ENCODE results near the gene IL11. TPM values are rescaled to one million over a fixed set of nuclear protein-coding genes. Genes with fewer than 3 reads are reported as not detected.

IL11 gene
- total RNA-seq, 4 donors from 2014 or later: 0.67 TPM; not detected in 3

GRCh38 chr19:55390461-55390880 is 20.2 kb upstream of the IL11 start:
- Histone ChIP-seq H3K4me3 (no peak overlapping the region), H3K27me3 (no peaks in the 10 kb centered on the region), H3K4me1 (peaks cover 0 to 63% (median 28%) of the 10 kb centered on the region in 3 donors), H3K27ac (peak overlapping the region in 1 of 4 donors; percentile 4), H3K36me3 (peaks cover 0 to 52% of the 10 kb centered on the region in 2 donors), H3K9me3 (no peaks in the 10 kb centered on the region)
- WGBS, 2 donors (ENCODE audit: low coverage in 1 of 2): 53 to 86% methylated on average over 1 to 2 of the region's 7 CpGs
- ATAC-seq: no peak
- no peak for TF ChIP-seq POLR2AphosphoS5 (IDR thresholded peaks at IDR 0.05)
- no peak for TF ChIP-seq POLR2A (IDR thresholded peaks at IDR 0.05)
- no peak for TF ChIP-seq EP300 (IDR thresholded peaks at IDR 0.05)
- no peak for TF ChIP-seq CTCF (IDR thresholded peaks at IDR 0.05)

- ATAC-seq: no peak
- WGBS, 2 donors (ENCODE audit: low coverage in 1 of 2): 57 to 70% methylated on average over 6 to 7 of the region's 21 CpGs
- H3K4me1 ChIP-seq: peaks cover 0 to 68% (median 33%) of the 10 kb centered on the region in 3 donors
- H3K27ac ChIP-seq: peak overlapping the region in 1 of 4 donors; percentile 24
- H3K36me3 ChIP-seq: peaks cover 0 to 52% of the 10 kb centered on the region in 2 donors
- H3K4me3 ChIP-seq: no peak overlapping the region
- no peaks in the 10 kb centered on the region for H3K9me3 ChIP-seq
- H3K27me3 ChIP-seq: no peaks in the 10 kb centered on the region
- no peak for TF ChIP-seq EP300 (IDR thresholded peaks at IDR 0.05)
- no peak for TF ChIP-seq POLR2AphosphoS5 (IDR thresholded peaks at IDR 0.05)
- TF ChIP-seq CTCF (IDR thresholded peaks at IDR 0.05): no peak
- TF ChIP-seq POLR2A (IDR thresholded peaks at IDR 0.05): no peak
These were observed 19.4 kb upstream of the IL11 start for GRCh38 chr19:55389386-55390317.

- no peak for TF ChIP-seq CTCF (IDR thresholded peaks at IDR 0.05)
- TF ChIP-seq POLR2AphosphoS5 (IDR thresholded peaks at IDR 0.05): no peak
- TF ChIP-seq POLR2A (IDR thresholded peaks at IDR 0.05): no peak
- no peak for TF ChIP-seq EP300 (IDR thresholded peaks at IDR 0.05)
- H3K27me3 ChIP-seq: no peaks in the 10 kb centered on the region
- H3K36me3 ChIP-seq: peaks cover 0 to 52% of the 10 kb centered on the region in 2 donors
- WGBS, 2 donors (ENCODE audit: low coverage in 1 of 2): no CpG with 5 or more reads among the region's 24 CpGs
- H3K4me3 ChIP-seq: peak overlapping the region in 1 of 2 donors; percentile 79
- H3K9me3 ChIP-seq: no peaks in the 10 kb centered on the region
- H3K27ac ChIP-seq: peak overlapping the region in 1 of 4 donors; percentile 92
- ATAC-seq: no peak
- H3K4me1 ChIP-seq: peaks cover 0 to 81% (median 44%) of the 10 kb centered on the region in 3 donors
These were observed 17.7 kb upstream of the IL11 start for GRCh38 chr19:55387736-55388497.

GRCh38 chr19:55386493-55386971 is 16.3 kb upstream of the IL11 start:
- Histone ChIP-seq H3K4me1 (peaks cover 0 to 74% (median 44%) of the 10 kb centered on the region in 3 donors), H3K27me3 (no peaks in the 10 kb centered on the region), H3K4me3 (peak overlapping the region; percentile 76 to 79), H3K36me3 (peaks cover 0 to 44% of the 10 kb centered on the region in 2 donors), H3K27ac (peak overlapping the region; percentile 65 to 98 (median 92)), H3K9me3 (no peaks in the 10 kb centered on the region)
- no peak for ATAC-seq
- WGBS, 2 donors (ENCODE audit: low coverage in 1 of 2): no CpG with 5 or more reads among the region's 33 CpGs
- no peak for TF ChIP-seq CTCF (IDR thresholded peaks at IDR 0.05)
- TF ChIP-seq POLR2AphosphoS5 (IDR thresholded peaks at IDR 0.05): no peak
- no peak for TF ChIP-seq POLR2A (IDR thresholded peaks at IDR 0.05)
- TF ChIP-seq EP300 (IDR thresholded peaks at IDR 0.05): no peak

All from gastroesophageal sphincter (tissue), 4 donors.